Measurements from ENCODE around the gene MCHR2.

DNA sequence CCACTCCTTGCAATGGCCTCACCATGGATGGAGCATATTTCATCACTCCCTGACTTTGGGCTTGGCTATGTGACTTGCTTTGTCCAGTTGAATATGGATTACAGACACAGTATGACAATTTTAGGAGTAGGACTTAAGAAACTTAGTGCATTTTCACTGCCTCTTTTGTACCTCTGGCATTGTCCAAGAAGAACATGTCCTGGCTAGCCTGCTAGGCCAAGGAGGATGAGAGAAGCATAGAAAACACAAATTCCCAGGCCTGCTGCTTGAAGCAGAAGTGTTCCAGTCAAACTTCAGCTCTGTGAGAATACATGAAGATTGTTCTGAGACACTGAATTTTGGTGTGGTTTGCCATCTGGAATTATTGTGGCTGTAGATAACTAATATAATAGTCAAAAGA, 3.1 kb upstream of the MCHR2 start:
- TF ChIP-seq ZFX (IDR thresholded peaks at IDR 0.05) (no peak), POLR2AphosphoS5 (IDR thresholded peaks at IDR 0.05; ENCODE audit: low read depth, low read length) (no peak), SIN3A (IDR thresholded peaks at IDR 0.05; ENCODE audit: low read depth) (no peak), EZH2 (IDR thresholded peaks at IDR 0.05) (no peak), CEBPB (IDR thresholded peaks at IDR 0.05; ENCODE audit: low read depth) (no peak), EZH2phosphoT487 (IDR thresholded peaks at IDR 0.05; ENCODE audit: borderline replicate concordance) (no peak), POLR2A (IDR thresholded peaks at IDR 0.05; ENCODE audit: borderline replicate concordance, extremely low read depth, insufficient read depth, insufficient read length) (no peak), TCF7L2 (IDR thresholded peaks at IDR 0.05; ENCODE audit: borderline replicate concordance, extremely low read depth, insufficient read depth, insufficient read length) (no peak), RAD21 (IDR thresholded peaks at IDR 0.05; ENCODE audit: low read depth) (no peak), YY1 (IDR thresholded peaks at IDR 0.05; ENCODE audit: extremely low read depth, insufficient replicate concordance, low read depth, low read length) (no peak)
- TF ChIP-seq, protein P1, sequence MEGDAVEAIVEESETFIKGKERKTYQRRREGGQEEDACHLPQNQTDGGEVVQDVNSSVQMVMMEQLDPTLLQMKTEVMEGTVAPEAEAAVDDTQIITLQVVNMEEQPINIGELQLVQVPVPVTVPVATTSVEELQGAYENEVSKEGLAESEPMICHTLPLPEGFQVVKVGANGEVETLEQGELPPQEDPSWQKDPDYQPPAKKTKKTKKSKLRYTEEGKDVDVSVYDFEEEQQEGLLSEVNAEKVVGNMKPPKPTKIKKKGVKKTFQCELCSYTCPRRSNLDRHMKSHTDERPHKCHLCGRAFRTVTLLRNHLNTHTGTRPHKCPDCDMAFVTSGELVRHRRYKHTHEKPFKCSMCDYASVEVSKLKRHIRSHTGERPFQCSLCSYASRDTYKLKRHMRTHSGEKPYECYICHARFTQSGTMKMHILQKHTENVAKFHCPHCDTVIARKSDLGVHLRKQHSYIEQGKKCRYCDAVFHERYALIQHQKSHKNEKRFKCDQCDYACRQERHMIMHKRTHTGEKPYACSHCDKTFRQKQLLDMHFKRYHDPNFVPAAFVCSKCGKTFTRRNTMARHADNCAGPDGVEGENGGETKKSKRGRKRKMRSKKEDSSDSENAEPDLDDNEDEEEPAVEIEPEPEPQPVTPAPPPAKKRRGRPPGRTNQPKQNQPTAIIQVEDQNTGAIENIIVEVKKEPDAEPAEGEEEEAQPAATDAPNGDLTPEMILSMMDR (IDR thresholded peaks at IDR 0.05 in 2 of 3, conservative IDR thresholded peaks at IDR 0.05 in 1 of 3; ENCODE audit: borderline replicate concordance in 1 of 3, insufficient read depth in 1 of 3, low read depth in 2 of 3, low read length in 2 of 3), result no peak
- TF ChIP-seq, protein P2, sequence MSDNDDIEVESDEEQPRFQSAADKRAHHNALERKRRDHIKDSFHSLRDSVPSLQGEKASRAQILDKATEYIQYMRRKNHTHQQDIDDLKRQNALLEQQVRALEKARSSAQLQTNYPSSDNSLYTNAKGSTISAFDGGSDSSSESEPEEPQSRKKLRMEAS (IDR thresholded peaks at IDR 0.05), result no peak
